NCI-H2171 (cell line): ENCODE results near the gene TCL1A.
"Not testable (repeated sequence)": the region's sequence is repeated elsewhere in the genome, so short reads cannot be mapped to it uniquely, and the experiment has no call there.

Experiments used
- DNase-seq: peaks from one replicate; lab custom pipeline; 2025; lab: John Stamatoyannopoulos, UW

Gene TCL1A

GRCh38 chr14:95677179-95677835 lies 36.6 kb downstream of the TCL1A start:
- no peak for DNase-seq

GRCh38 chr14:95675486-95675885 lies 38.4 kb downstream of the TCL1A start:
- DNase-seq: no peak

GRCh38 chr14:95674613-95675012 lies 39.3 kb downstream of the TCL1A start:
- no peak for DNase-seq

- DNase-seq: no peak
Measured at GRCh38 chr14:95668235-95668772, 45.6 kb downstream of the TCL1A start.

- no peak for DNase-seq
Measured at GRCh38 chr14:95667249-95667693, 46.7 kb downstream of the TCL1A start.

- DNase-seq: no peak
Measured at GRCh38 chr14:95666450-95666849, 47.5 kb downstream of the TCL1A start.

- not testable (repeated sequence) for DNase-seq
Measured at GRCh38 chr14:95665530-95665929, 48.4 kb downstream of the TCL1A start.

GRCh38 chr14:95664546-95664945 lies 49.4 kb downstream of the TCL1A start:
- no peak for DNase-seq

- DNase-seq: no peak
Measured at GRCh38 chr14:95664066-95664465, 49.9 kb downstream of the TCL1A start.

GRCh38 chr14:95663226-95663797 lies 50.6 kb downstream of the TCL1A start:
- no peak for DNase-seq

- no peak for DNase-seq
Measured at GRCh38 chr14:95662376-95663186, 51.3 kb downstream of the TCL1A start.

GRCh38 chr14:95660651-95661515 lies 53.0 kb downstream of the TCL1A start:
- no peak for DNase-seq

GRCh38 chr14:95659990-95660385 lies 53.9 kb downstream of the TCL1A start:
- DNase-seq: no peak
